NT2/D1 (cell line): ENCODE measurements around the gene PDCD4.
"Not testable (repeated sequence)": the region's sequence is repeated elsewhere in the genome, so short reads cannot be mapped to it uniquely, and the experiment has no call there.

Source experiments
- DNase-seq: peaks from one replicate; pipeline ENCODE4 v3.0.0-alpha.2; 2011; ENCODE audit warnings: low read depth, low spot score
- H3K27me3 ChIP-seq: 2 replicates; pipeline ENCODE4 v1.6.0; 2011; ENCODE audit warnings: mild to moderate bottlenecking; ENCODE audit not compliant: insufficient read length, insufficient read depth
- H3K36me3 ChIP-seq: 2 replicates; pipeline ENCODE4 v1.6.1; 2011; ENCODE audit warnings: mild to moderate bottlenecking, low read length, mixed read lengths; ENCODE audit not compliant: insufficient read depth, insufficient read length
- H3K4me1 ChIP-seq: 2 replicates; pipeline ENCODE4 v1.5.1; 2011; ENCODE audit not compliant: insufficient read depth, insufficient read length
- H3K4me3 ChIP-seq: 2 replicates; pipeline ENCODE4 v1.5.1; 2011; ENCODE audit warnings: low read depth; ENCODE audit not compliant: insufficient read length
- H3K9ac ChIP-seq: 2 replicates; pipeline ENCODE4 v1.6.0; 2011; ENCODE audit warnings: low read depth; ENCODE audit not compliant: insufficient read length
- H3K9me3 ChIP-seq: 2 replicates; pipeline ENCODE4 v1.5.1; 2011; ENCODE audit warnings: mild to moderate bottlenecking, low read length; ENCODE audit not compliant: insufficient read depth
- SUZ12 ChIP-seq: IDR thresholded peaks from 2 replicates; pipeline ENCODE4 v1.6.1; 2011; ENCODE audit not compliant: insufficient read length, insufficient read depth; ENCODE audit errors: extremely low read depth
- YY1 ChIP-seq: IDR thresholded peaks from 2 replicates; pipeline ENCODE4 v1.6.1; 2011; ENCODE audit not compliant: insufficient read length, insufficient read depth
- ZNF274 ChIP-seq: IDR thresholded peaks from 2 replicates; pipeline ENCODE4 v1.6.1; 2011; ENCODE audit warnings: mild to moderate bottlenecking, low read depth, low read length

PDCD4 gene

DNA sequence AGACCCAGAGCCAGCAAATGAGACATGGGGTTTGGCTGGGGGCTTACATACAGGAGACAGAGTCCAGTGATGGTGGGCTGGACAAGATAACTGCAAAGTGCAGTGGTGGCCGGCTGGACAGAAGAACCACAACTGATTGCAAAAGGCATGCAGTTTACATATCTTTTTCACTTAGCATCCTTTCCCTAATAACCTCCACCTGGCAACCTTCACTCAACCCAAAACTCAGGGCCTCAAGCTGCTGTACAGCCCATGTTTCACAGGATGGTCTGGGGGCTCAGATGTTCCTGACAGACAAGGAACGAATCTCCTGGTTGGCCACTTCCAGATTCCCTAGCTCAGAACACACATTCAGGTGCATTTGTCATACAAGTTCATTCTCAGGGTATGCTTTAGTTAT lies 7.8 kb upstream of the PDCD4 start:
- no peak for DNase-seq
- H3K36me3 ChIP-seq = no peaks in the 10 kb centered on the region
- no peaks in the 10 kb centered on the region for H3K4me1 ChIP-seq
- no peak overlapping the region for H3K9ac ChIP-seq
- H3K9me3 ChIP-seq = no peaks in the 10 kb centered on the region
- no peak for TF ChIP-seq SUZ12
- TF ChIP-seq YY1 = no peak
- TF ChIP-seq ZNF274 = no peak
- no peak overlapping the region for H3K4me3 ChIP-seq
- H3K27me3 ChIP-seq = no peaks in the 10 kb centered on the region

DNA sequence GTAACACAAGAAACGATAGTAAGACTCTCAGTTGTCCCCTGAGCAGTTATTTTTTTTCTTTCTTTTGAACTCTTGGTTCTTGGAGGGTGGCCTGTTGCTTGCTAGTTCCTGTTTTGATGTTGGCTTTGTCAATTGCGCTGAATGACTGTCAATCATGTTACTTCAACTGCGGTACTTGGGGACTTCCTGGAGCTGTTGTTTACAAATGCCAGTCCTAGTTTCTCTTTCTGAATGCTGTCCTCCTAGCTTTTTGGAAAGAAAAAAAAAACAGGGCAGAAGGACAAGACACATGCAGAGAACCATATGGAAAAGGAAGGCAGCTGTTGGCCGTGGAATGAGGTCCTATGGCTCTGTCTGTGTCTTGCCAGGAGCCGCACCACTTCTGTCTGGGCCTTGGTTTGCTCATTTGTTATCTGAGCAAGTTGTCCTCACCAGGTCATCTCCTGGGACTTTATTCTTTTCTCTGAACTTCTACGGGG lies 7.0 kb upstream of the PDCD4 start:
- Histone ChIP-seq H3K36me3 (no peaks in the 10 kb centered on the region), H3K27me3 (no peaks in the 10 kb centered on the region), H3K9ac (no peak overlapping the region), H3K9me3 (no peaks in the 10 kb centered on the region), H3K4me3 (no peak overlapping the region), H3K4me1 (no peaks in the 10 kb centered on the region)
- TF ChIP-seq SUZ12 (no peak), ZNF274 (no peak), YY1 (no peak)
- no peak for DNase-seq

DNA sequence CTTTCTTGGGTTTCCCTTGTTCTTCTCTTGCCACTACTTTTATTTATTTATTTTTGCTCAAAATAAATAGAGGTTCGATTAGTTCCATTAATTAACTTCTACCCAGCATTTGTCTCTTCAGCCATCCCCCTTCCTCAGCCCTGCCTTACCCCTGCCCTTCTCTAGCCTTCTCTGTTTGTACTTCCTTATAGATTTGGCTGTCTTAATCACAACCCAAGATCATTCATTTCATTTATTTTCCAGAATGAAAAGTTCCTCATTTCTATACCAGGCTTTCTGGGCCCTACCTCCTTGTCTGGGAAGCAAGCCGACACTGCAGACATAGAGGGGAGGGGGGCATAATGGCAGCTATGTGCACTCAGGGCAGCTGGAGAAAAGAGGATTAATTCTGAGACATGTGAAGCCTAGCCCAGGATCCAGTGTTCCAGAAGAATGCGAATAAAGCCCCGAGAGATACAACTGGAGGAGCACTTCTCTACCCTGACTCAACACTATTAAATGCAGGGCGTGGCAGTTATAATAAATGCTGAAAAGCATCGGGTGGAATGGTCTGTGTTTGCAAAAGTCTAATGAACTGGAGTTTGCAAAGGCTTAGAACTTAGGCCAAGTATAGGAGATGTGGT lies 6.4 kb upstream of the PDCD4 start:
- H3K36me3 ChIP-seq = no peaks in the 10 kb centered on the region
- H3K27me3 ChIP-seq = no peaks in the 10 kb centered on the region
- DNase-seq = no peak
- no peak overlapping the region for H3K9ac ChIP-seq
- H3K4me1 ChIP-seq = no peaks in the 10 kb centered on the region
- TF ChIP-seq YY1 (no peak), ZNF274 (no peak), SUZ12 (no peak)
- no peak overlapping the region for H3K4me3 ChIP-seq
- no peaks in the 10 kb centered on the region for H3K9me3 ChIP-seq

DNA sequence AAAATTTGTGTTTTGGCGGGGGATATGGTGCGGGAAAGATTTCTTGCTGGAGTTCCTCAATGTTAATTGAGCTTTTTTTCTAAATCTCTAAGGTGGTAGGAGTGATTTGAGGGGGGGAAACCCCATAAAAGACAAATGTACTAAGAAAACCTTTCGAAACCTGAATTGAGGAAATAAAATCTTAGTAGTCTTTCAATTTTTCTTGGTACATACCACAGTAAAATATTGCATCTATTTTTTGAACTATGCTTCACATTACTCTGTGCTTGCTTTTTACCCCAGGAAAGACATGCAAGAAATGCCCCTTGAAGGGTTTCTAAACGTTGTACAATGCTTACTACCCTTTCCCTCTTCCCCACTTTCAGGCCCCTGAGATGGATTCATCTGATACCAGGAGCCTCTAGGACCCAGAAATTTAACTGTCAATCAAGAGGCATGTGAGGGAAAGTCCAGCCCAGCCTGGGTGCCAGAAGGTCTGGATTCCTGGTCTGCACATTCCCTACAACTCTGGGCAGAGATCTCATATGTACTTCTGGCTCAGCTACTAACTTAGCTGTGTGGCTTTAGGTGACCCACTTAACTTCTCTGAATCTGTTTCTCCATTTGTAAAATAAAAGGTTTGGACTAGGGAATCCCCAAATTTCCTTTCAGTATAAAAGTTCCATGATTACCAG lies 5.8 kb upstream of the PDCD4 start:
- no peak overlapping the region for H3K9ac ChIP-seq
- no peaks in the 10 kb centered on the region for H3K27me3 ChIP-seq
- no peak overlapping the region for H3K4me3 ChIP-seq
- H3K4me1 ChIP-seq = no peaks in the 10 kb centered on the region
- TF ChIP-seq ZNF274 = no peak
- TF ChIP-seq SUZ12 = no peak
- no peak for TF ChIP-seq YY1
- H3K9me3 ChIP-seq = no peaks in the 10 kb centered on the region
- no peaks in the 10 kb centered on the region for H3K36me3 ChIP-seq
- no peak for DNase-seq

DNA sequence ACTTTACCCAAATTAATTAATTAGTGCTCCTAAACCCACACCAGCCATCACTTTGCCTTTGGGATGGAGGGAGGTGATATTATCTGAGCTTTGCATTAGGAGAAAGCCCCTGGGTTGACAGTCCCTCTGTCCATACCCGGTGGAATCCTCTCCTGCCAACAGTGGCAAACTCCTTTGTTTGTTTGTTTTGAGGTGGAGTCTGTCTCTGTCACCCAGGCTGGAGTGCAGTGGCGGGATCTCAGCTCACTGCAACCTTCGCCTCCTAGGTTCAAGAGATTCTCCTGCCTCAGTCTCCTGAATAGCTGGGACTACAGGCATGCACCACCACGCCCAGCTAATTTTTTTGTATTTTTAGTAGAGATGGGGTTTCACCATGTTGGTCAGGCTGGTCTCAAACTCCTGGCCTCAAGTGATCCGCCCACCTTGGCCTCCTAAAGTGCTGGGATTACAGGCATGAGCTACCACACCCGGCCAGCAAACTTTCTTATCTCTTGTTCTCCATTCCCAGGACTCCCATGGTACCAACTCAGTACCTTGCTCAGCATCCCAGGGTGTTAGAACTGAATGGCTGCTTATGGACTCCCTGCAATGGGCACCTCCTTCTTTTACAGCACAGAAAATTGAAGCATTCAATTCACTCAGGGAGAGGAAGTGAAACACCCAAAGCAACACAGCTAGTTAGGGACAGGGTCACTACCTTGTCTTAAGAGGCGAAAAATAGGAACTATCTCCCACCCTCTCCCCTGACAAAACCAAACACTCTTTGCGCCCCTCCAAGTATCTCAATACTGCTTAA lies 4.5 kb upstream of the PDCD4 start:
- not testable (repeated sequence) for DNase-seq

DNA sequence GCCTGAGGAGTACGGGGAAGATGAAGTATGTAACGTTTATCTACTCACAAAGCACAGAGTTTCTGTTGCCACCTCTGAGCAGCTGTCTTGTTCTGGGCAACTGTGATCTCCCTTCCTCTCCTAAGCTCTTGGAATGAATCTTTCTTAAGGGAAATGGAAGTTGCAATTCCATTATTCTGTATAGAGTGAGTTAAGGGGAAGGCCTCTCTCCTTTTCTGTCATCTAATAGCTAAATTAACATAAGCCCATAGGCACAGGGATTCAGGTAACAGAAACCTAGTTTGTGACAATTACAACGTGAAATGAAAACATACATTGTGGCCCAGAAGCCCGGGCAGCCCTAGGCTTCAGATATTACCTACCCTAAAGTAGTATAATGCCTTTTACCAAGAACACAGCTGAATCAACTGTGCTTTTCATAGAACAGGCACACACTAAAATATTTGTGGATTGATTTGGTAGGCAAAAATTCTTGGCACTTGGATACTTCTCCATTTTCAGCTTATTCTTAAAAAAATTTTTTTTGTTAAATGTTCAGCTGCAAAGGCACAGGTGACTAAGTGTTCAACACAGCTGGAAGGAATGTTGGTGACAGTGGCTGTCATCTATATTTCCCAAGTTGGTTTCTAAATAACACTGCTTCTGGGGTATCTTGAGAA lies 3.8 kb upstream of the PDCD4 start:
- no peaks in the 10 kb centered on the region for H3K4me1 ChIP-seq
- H3K4me3 ChIP-seq = no peak overlapping the region
- no peak for DNase-seq
- no peak overlapping the region for H3K9ac ChIP-seq
- H3K36me3 ChIP-seq = no peaks in the 10 kb centered on the region
- no peaks in the 10 kb centered on the region for H3K27me3 ChIP-seq
- H3K9me3 ChIP-seq = no peaks in the 10 kb centered on the region
- TF ChIP-seq ZNF274 (no peak), YY1 (no peak), SUZ12 (no peak)

More for the DNA sequence above, 4.5 kb upstream of the PDCD4 start:
- not testable (repeated sequence) for H3K36me3 ChIP-seq, H3K9me3 ChIP-seq, H3K9ac ChIP-seq, H3K27me3 ChIP-seq, H3K4me1 ChIP-seq, H3K4me3 ChIP-seq

DNA sequence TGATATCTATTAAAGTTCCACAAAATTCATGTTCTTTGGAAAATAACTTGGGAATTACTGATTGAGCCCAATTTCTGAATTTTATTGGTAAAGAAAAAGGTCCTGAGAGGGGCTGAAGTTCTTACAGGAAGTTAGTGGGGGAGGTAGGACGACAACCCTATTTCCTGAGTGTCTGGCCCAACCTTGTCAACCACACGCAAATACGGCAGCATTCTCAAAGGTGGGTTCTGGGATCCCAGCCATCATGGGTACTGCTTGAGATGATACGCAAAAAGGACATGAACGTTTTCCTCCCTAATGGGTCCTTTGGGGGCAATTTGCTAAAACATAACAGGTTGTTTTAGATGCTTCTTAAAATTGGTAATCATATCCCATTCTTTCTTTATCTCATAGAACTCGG lies 2.7 kb upstream of the PDCD4 start:
- H3K9me3 ChIP-seq = no peaks in the 10 kb centered on the region
- H3K9ac ChIP-seq = no peak overlapping the region
- no peaks in the 10 kb centered on the region for H3K4me1 ChIP-seq
- H3K4me3 ChIP-seq = no peak overlapping the region
- H3K27me3 ChIP-seq = no peaks in the 10 kb centered on the region
- no peak for DNase-seq
- TF ChIP-seq SUZ12 = no peak
- no peak for TF ChIP-seq ZNF274
- no peak for TF ChIP-seq YY1
- H3K36me3 ChIP-seq = no peaks in the 10 kb centered on the region
